Germinal center (tissue), 1 donor: ENCODE data around the gene ZC3H11A.
"Not testable (repeated sequence)": the region's sequence is repeated elsewhere in the genome, so short reads cannot be mapped to it uniquely, and the experiment has no call there.

Source experiments
- DNase-seq: peaks from one replicate; pipeline ENCODE4 v3.0.0; 2012; ENCODE audit warnings: mixed read lengths, low spot score

ZC3H11A gene

GRCh38 chr1:203781962-203782361 lies 13.5 kb upstream of the ZC3H11A start:
- DNase-seq = no peak

- no peak for DNase-seq
Observed at GRCh38 chr1:203789966-203790365, 5.5 kb upstream of the ZC3H11A start.

GRCh38 chr1:203791498-203791897 lies 3.9 kb upstream of the ZC3H11A start:
- DNase-seq = no peak

- DNase-seq = no peak
Observed at GRCh38 chr1:203792486-203792885, 2.9 kb upstream of the ZC3H11A start.

- not testable (repeated sequence) for DNase-seq
Observed at GRCh38 chr1:203793561-203793960, 1.9 kb upstream of the ZC3H11A start.

- no peak for DNase-seq
Observed at GRCh38 chr1:203794764-203795440, 521 bp upstream of the ZC3H11A start.

GRCh38 chr1:203796236-203796605 lies 798 bp downstream of the ZC3H11A start:
- DNase-seq = no peak

- DNase-seq = no peak
Observed at GRCh38 chr1:203797216-203797615, 1.8 kb downstream of the ZC3H11A start.

- DNase-seq = no peak
Observed at GRCh38 chr1:203797948-203798655, 2.7 kb downstream of the ZC3H11A start.

GRCh38 chr1:203799157-203799556 lies 3.7 kb downstream of the ZC3H11A start:
- DNase-seq = no peak

GRCh38 chr1:203799971-203800370 lies 4.5 kb downstream of the ZC3H11A start:
- no peak for DNase-seq

GRCh38 chr1:203805689-203806088 lies 10.3 kb downstream of the ZC3H11A start:
- no peak for DNase-seq

- no peak for DNase-seq
Observed at GRCh38 chr1:203807196-203807595, 11.8 kb downstream of the ZC3H11A start.

GRCh38 chr1:203813581-203814341 lies 18.3 kb downstream of the ZC3H11A start:
- DNase-seq = no peak

- no peak for DNase-seq
Observed at GRCh38 chr1:203818399-203818798, 23.0 kb downstream of the ZC3H11A start.

GRCh38 chr1:203823306-203823705 lies 27.9 kb downstream of the ZC3H11A start:
- no peak for DNase-seq

- DNase-seq = no peak
Observed at GRCh38 chr1:203826175-203826574, 30.8 kb downstream of the ZC3H11A start.

- DNase-seq = no peak
Observed at GRCh38 chr1:203828002-203828401, 32.6 kb downstream of the ZC3H11A start.

- DNase-seq = no peak
Observed at GRCh38 chr1:203828503-203828902, 33.1 kb downstream of the ZC3H11A start.

- DNase-seq = not testable (repeated sequence)
Observed at GRCh38 chr1:203829247-203829646, 33.8 kb downstream of the ZC3H11A start.

GRCh38 chr1:203835476-203835875 lies 40.1 kb downstream of the ZC3H11A start:
- DNase-seq = no peak

GRCh38 chr1:203839081-203839480 lies 43.7 kb downstream of the ZC3H11A start:
- no peak for DNase-seq

- DNase-seq = no peak
Observed at GRCh38 chr1:203840208-203840808, 44.9 kb downstream of the ZC3H11A start.
